ENCODE results near the gene ABHD17C.

DNA sequence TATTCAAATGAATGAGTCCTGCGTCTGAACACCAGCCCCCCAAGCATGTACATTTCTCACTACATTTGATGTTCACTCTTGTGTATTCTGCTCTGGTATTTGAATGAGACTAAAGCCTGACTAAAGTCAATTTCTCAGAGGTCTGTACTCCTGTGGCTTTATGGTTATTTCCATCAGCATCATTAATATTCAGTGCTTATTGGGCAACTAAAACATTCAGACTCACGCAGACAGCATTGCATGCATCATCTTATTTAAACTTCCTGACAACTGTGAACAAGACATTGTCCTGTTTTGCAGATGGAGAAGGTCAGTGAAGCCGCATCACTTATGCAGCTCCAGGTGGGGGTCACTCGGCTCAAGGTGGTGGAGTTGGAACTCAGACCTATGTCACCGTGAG lies 95.1 kb downstream of the ABHD17C start:
- TF ChIP-seq POLR2A (IDR thresholded peaks at IDR 0.05) (no peak), CTCF (IDR thresholded peaks at IDR 0.05) (no peak), EP300 (IDR thresholded peaks at IDR 0.05) (no peak)

All from tibial nerve (tissue), 4 donors.